Tibial nerve (tissue), 4 donors: Measurements from ENCODE around the gene ITIH3. TPM values are rescaled to one million over a fixed set of nuclear protein-coding genes. Genes with fewer than 3 reads are reported as not detected.

Experiments used
- DNase-seq, 2 donors: peaks; one replicate each; pipeline ENCODE4 v3.0.0-alpha.2; 2019; ENCODE audit warnings: low spot score in 2 of 2
- H3K27ac ChIP-seq, 4 donors: fragments of 200-600 bp; sonication (generic) in 3 of 4; one replicate each; pipeline ENCODE4 v1.5.1; 2017 to 2019; ENCODE audit warnings: mild to moderate bottlenecking in 1 of 4
- H3K27me3 ChIP-seq, 2 donors: fragments of 200-600 bp; sonication (generic) in 1 of 2; one replicate each; pipeline versions ENCODE4 v1.5.1 to v1.6.0; 2017 to 2019
- H3K36me3 ChIP-seq, 3 donors: fragments of 200-600 bp; sonication (generic); one replicate each; pipeline ENCODE4 v1.5.1; 2018 to 2019
- H3K4me1 ChIP-seq, 4 donors: fragments of 200-600 bp; sonication (generic) in 3 of 4; one replicate each; pipeline ENCODE4 v1.5.1; 2017 to 2019
- H3K4me3 ChIP-seq, 4 donors: fragments of 200-600 bp; sonication (generic) in 3 of 4; one replicate each; pipeline ENCODE4 v1.5.1; 2017 to 2019; ENCODE audit warnings: mild to moderate bottlenecking in 1 of 4, moderate library complexity in 1 of 4
- H3K9me3 ChIP-seq, 4 donors: fragments of 200-600 bp; sonication (generic) in 3 of 4; one replicate each; pipeline ENCODE4 v1.5.1; 2017 to 2019
- CTCF ChIP-seq, 5 experiments: fragments of 200-600 bp in 3 of 5; fragments of 450-650 bp in 2 of 5; sonication (generic) in 3 of 5; IDR thresholded peaks; one replicate each; pipeline ENCODE4 v1.5.1; 2016 to 2019; ENCODE audit warnings: antibody characterized with exemption in 5 of 5, mild to moderate bottlenecking in 3 of 5, moderate library complexity in 2 of 5
- EP300 ChIP-seq, 2 donors: sonication (generic); formaldehyde crosslinking; IDR thresholded peaks; one replicate each; pipeline ENCODE4 v1.6.1; 2017; ENCODE audit warnings: antibody characterized with exemption in 2 of 2, mild to moderate bottlenecking in 1 of 2
- POLR2A ChIP-seq, 2 donors: fragments of 450-650 bp; IDR thresholded peaks; one replicate each; pipeline ENCODE4 v1.6.1; 2017; ENCODE audit warnings: antibody characterized with exemption in 2 of 2, mild to moderate bottlenecking in 2 of 2, moderate library complexity in 2 of 2
- WGBS, 2 donors: methylation state at CpG; one replicate each; pipeline ENCODE4 v1.1.5; 2018; 5-methylcytosine and 5-hydroxymethylcytosine counted together
- total RNA-seq, 4 donors: library from RNA; depleted of rRNA; stranded (reverse); fragments of >200 nt; gene quantifications; one replicate each; pipeline ENCODE4 v1.1.0, GENCODE V29; 2016

The ITIH3 gene
- total RNA-seq, 4 donors from 2014 or later: 9.4 to 29.6 (median 20.1) TPM

- Histone ChIP-seq H3K4me3 (no peak overlapping the region), H3K4me1 (peaks cover 0 to 22% (median 5%) of the 10 kb centered on the region in 4 donors), H3K36me3 (peaks cover 0 to 76% (median 11%) of the 10 kb centered on the region in 3 donors), H3K27me3 (no peaks in the 10 kb centered on the region), H3K9me3 (no peaks in the 10 kb centered on the region), H3K27ac (peak overlapping the region in 2 of 4 donors; percentile 60 to 63)
- WGBS, 2 donors: 96 to 97% methylated on average over 15 of the region's 15 CpGs
- TF ChIP-seq CTCF (IDR thresholded peaks at IDR 0.05) (no peak), POLR2A (IDR thresholded peaks at IDR 0.05) (no peak)
- no peak for DNase-seq
These were observed 55.1 kb downstream of the ITIH3 start for GRCh38 chr3:52849656-52850055.

GRCh38 chr3:52851348-52851747 lies 56.8 kb downstream of the ITIH3 start:
- Histone ChIP-seq H3K27me3 (no peaks in the 10 kb centered on the region), H3K9me3 (no peaks in the 10 kb centered on the region), H3K4me1 (peaks cover 0 to 5% (median 0%) of the 10 kb centered on the region in 4 donors), H3K27ac (no peak overlapping the region), H3K4me3 (no peak overlapping the region), H3K36me3 (peaks cover 0 to 91% (median 11%) of the 10 kb centered on the region in 3 donors)
- TF ChIP-seq EP300 (IDR thresholded peaks at IDR 0.05) (no peak), CTCF (IDR thresholded peaks at IDR 0.05) (peak; percentile 25 to 58 (median 31))
- DNase-seq: no peak
- 60 to 70% methylated on average over 3 of the region's 3 CpGs for WGBS, 2 donors

- DNase-seq: no peak
- H3K4me1 ChIP-seq: no peaks in the 10 kb centered on the region
- 78 to 87% methylated on average over 2 of the region's 2 CpGs for WGBS, 2 donors
- H3K27me3 ChIP-seq: no peaks in the 10 kb centered on the region
- no peak overlapping the region for H3K4me3 ChIP-seq
- no peaks in the 10 kb centered on the region for H3K9me3 ChIP-seq
- H3K36me3 ChIP-seq: peaks cover 0 to 92% (median 11%) of the 10 kb centered on the region in 3 donors
- TF ChIP-seq POLR2A (IDR thresholded peaks at IDR 0.05): no peak
- TF ChIP-seq EP300 (IDR thresholded peaks at IDR 0.05): no peak
- TF ChIP-seq CTCF (IDR thresholded peaks at IDR 0.05): no peak
- H3K27ac ChIP-seq: no peak overlapping the region
These were observed 57.8 kb downstream of the ITIH3 start for GRCh38 chr3:52852419-52852818.

- H3K36me3 ChIP-seq: peaks cover 0 to 85% (median 5%) of the 10 kb centered on the region in 3 donors
These were observed 59.4 kb downstream of the ITIH3 start for GRCh38 chr3:52854013-52854412.

GRCh38 chr3:52856666-52857065 lies 62.1 kb downstream of the ITIH3 start:
- Histone ChIP-seq H3K36me3 (peaks cover 0 to 69% (median 5%) of the 10 kb centered on the region in 3 donors), H3K27me3 (no peaks in the 10 kb centered on the region), H3K27ac (no peak overlapping the region), H3K4me1 (no peaks in the 10 kb centered on the region), H3K9me3 (no peaks in the 10 kb centered on the region), H3K4me3 (no peak overlapping the region)
- TF ChIP-seq POLR2A (IDR thresholded peaks at IDR 0.05): no peak
- no peak for TF ChIP-seq EP300 (IDR thresholded peaks at IDR 0.05)
- no peak for TF ChIP-seq CTCF (IDR thresholded peaks at IDR 0.05)
- 90 to 91% methylated on average over 5 of the region's 5 CpGs for WGBS, 2 donors
- no peak for DNase-seq

More at GRCh38 chr3:52854013-52854412, 59.4 kb downstream of the ITIH3 start:
- no peaks in the 10 kb centered on the region for H3K4me1 ChIP-seq
- no peak overlapping the region for H3K27ac ChIP-seq
- WGBS, 2 donors: 96 to 97% methylated on average over 2 of the region's 2 CpGs
- no peaks in the 10 kb centered on the region for H3K9me3 ChIP-seq
- H3K27me3 ChIP-seq: no peaks in the 10 kb centered on the region
- TF ChIP-seq POLR2A (IDR thresholded peaks at IDR 0.05): no peak
- TF ChIP-seq CTCF (IDR thresholded peaks at IDR 0.05): no peak
- no peak for TF ChIP-seq EP300 (IDR thresholded peaks at IDR 0.05)
- DNase-seq: no peak
- H3K4me3 ChIP-seq: no peak overlapping the region
